Gastroesophageal sphincter (tissue), 4 donors: ENCODE results near the gene MEGF6. TPM values are rescaled to one million over a fixed set of nuclear protein-coding genes. Genes with fewer than 3 reads are reported as not detected.

ENCODE experiments used
- ATAC-seq: fragments of 150-250 bp; one replicate; pipeline ENCODE4 v1.9.1; 2016; ENCODE audit warnings: mild to moderate bottlenecking, moderate library complexity
- H3K27ac ChIP-seq, 4 donors: fragments of 200-600 bp; sonication (generic) in 3 of 4; 1 replicate in 3 of 4; 2 replicates in 1 of 4; pipeline ENCODE4 v1.5.1; 2016 to 2019
- H3K27me3 ChIP-seq: fragments of 200-600 bp; sonication (generic); one replicate; pipeline ENCODE4 v1.5.1; 2019
- H3K36me3 ChIP-seq, 2 donors: fragments of 200-600 bp; sonication (generic); one replicate each; pipeline ENCODE4 v1.5.1; 2019; ENCODE audit warnings: control low read depth in 1 of 2
- H3K4me1 ChIP-seq, 3 donors: fragments of 200-600 bp; sonication (generic); 1 replicate in 2 of 3; 2 replicates in 1 of 3; pipeline ENCODE4 v1.5.1; 2016 to 2019; ENCODE audit warnings: control low read depth in 2 of 3
- H3K4me3 ChIP-seq, 2 donors: fragments of 200-600 bp; sonication (generic); one replicate each; pipeline ENCODE4 v1.5.1; 2019; ENCODE audit warnings: mild to moderate bottlenecking in 1 of 2, moderate library complexity in 1 of 2
- H3K9me3 ChIP-seq, 3 donors: fragments of 200-600 bp; sonication (generic); one replicate each; pipeline ENCODE4 v1.5.1; 2017 to 2019; ENCODE audit warnings: control low read depth in 2 of 3
- CTCF ChIP-seq, 4 experiments: fragments of 200-600 bp in 2 of 4; fragments of 450-650 bp in 2 of 4; sonication (generic) in 1 of 4; IDR thresholded peaks; one replicate each; pipeline ENCODE4 v1.5.1; 2017 to 2019; ENCODE audit warnings: antibody characterized with exemption in 4 of 4, mild to moderate bottlenecking in 2 of 4, moderate library complexity in 2 of 4
- EP300 ChIP-seq: sonication (generic); formaldehyde crosslinking; IDR thresholded peaks from one replicate; pipeline ENCODE4 v1.6.1; 2017; ENCODE audit warnings: antibody characterized with exemption, mild to moderate bottlenecking
- POLR2A ChIP-seq, 2 donors: fragments of 450-650 bp; IDR thresholded peaks; one replicate each; pipeline ENCODE4 v1.6.1; 2017; ENCODE audit warnings: antibody characterized with exemption in 2 of 2, mild to moderate bottlenecking in 2 of 2, moderate library complexity in 1 of 2
- POLR2AphosphoS5 ChIP-seq: sonication (generic); formaldehyde crosslinking; IDR thresholded peaks from one replicate; pipeline ENCODE4 v1.6.1; 2017; ENCODE audit warnings: antibody characterized with exemption
- WGBS, 2 donors: methylation state at CpG; one replicate each; pipeline ENCODE4 v1.1.5; 2018; ENCODE audit warnings: low coverage in 1 of 2; 5-methylcytosine and 5-hydroxymethylcytosine counted together
- total RNA-seq, 4 donors: library from RNA; depleted of rRNA; stranded (reverse); fragments of >200 nt; gene quantifications; one replicate each; pipeline ENCODE4 v1.1.0, GENCODE V29; 2016

Gene MEGF6
- total RNA-seq, 4 donors from 2014 or later, result 4.7 to 15.5 (median 10.8) TPM

GRCh38 chr1:3581296-3582036 lies 29.8 kb downstream of the MEGF6 start:
- Histone ChIP-seq H3K27me3 (peaks cover 38% of the 10 kb centered on the region), H3K4me1 (no peaks in the 10 kb centered on the region), H3K27ac (no peak overlapping the region), H3K36me3 (no peaks in the 10 kb centered on the region), H3K9me3 (no peaks in the 10 kb centered on the region), H3K4me3 (no peak overlapping the region)
- WGBS, 2 donors, result 41 to 60% methylated on average over 4 to 6 of the region's 16 CpGs
- TF ChIP-seq CTCF (IDR thresholded peaks at IDR 0.05) (no peak), EP300 (no peak), POLR2A (IDR thresholded peaks at IDR 0.05) (no peak), POLR2AphosphoS5 (no peak)
- ATAC-seq, result peak; percentile 12

- TF ChIP-seq POLR2AphosphoS5 (no peak), CTCF (IDR thresholded peaks at IDR 0.05) (no peak), EP300 (no peak), POLR2A (IDR thresholded peaks at IDR 0.05) (no peak)
- WGBS, 2 donors, result no CpG with 5 or more reads among the region's 9 CpGs
- ATAC-seq, result no peak
Observed at GRCh38 chr1:3580231-3580630, 31.1 kb downstream of the MEGF6 start.

GRCh38 chr1:3579626-3580025 lies 31.7 kb downstream of the MEGF6 start:
- Histone ChIP-seq H3K36me3 (no peaks in the 10 kb centered on the region), H3K9me3 (no peaks in the 10 kb centered on the region), H3K4me1 (no peaks in the 10 kb centered on the region), H3K27me3 (peaks cover 38% of the 10 kb centered on the region), H3K27ac (no peak overlapping the region), H3K4me3 (no peak overlapping the region)
- no peak for ATAC-seq
- no CpG with 5 or more reads among the region's 16 CpGs for WGBS, 2 donors
- no peak for TF ChIP-seq POLR2AphosphoS5
- no peak for TF ChIP-seq POLR2A (IDR thresholded peaks at IDR 0.05)
- TF ChIP-seq CTCF (IDR thresholded peaks at IDR 0.05), result no peak
- no peak for TF ChIP-seq EP300

More at GRCh38 chr1:3580231-3580630, 31.1 kb downstream of the MEGF6 start:
- no peaks in the 10 kb centered on the region for H3K36me3 ChIP-seq
- no peaks in the 10 kb centered on the region for H3K9me3 ChIP-seq
- no peaks in the 10 kb centered on the region for H3K4me1 ChIP-seq
- no peak overlapping the region for H3K27ac ChIP-seq
- H3K27me3 ChIP-seq, result peaks cover 38% of the 10 kb centered on the region
- no peak overlapping the region for H3K4me3 ChIP-seq

- H3K27me3 ChIP-seq, result peaks cover 38% of the 10 kb centered on the region
- no peaks in the 10 kb centered on the region for H3K9me3 ChIP-seq
- WGBS, 2 donors, result 80 to 93% methylated on average over 1 to 9 of the region's 19 CpGs
- no peak overlapping the region for H3K27ac ChIP-seq
- ATAC-seq, result no peak
- TF ChIP-seq POLR2A (IDR thresholded peaks at IDR 0.05), result no peak
- TF ChIP-seq CTCF (IDR thresholded peaks at IDR 0.05), result no peak
- no peak for TF ChIP-seq EP300
- no peak for TF ChIP-seq POLR2AphosphoS5
- no peaks in the 10 kb centered on the region for H3K36me3 ChIP-seq
- no peaks in the 10 kb centered on the region for H3K4me1 ChIP-seq
- no peak overlapping the region for H3K4me3 ChIP-seq
Observed at GRCh38 chr1:3578906-3579305, 32.4 kb downstream of the MEGF6 start.

- H3K36me3 ChIP-seq, result no peaks in the 10 kb centered on the region
- peaks cover 0 to 2% (median 0%) of the 10 kb centered on the region in 3 donors for H3K4me1 ChIP-seq
- TF ChIP-seq POLR2AphosphoS5 (no peak), CTCF (IDR thresholded peaks at IDR 0.05) (no peak), EP300 (no peak), POLR2A (IDR thresholded peaks at IDR 0.05) (no peak)
- no CpG with 5 or more reads among the region's 8 CpGs for WGBS, 2 donors
- ATAC-seq, result no peak
- H3K9me3 ChIP-seq, result no peaks in the 10 kb centered on the region
- no peak overlapping the region for H3K27ac ChIP-seq
- no peak overlapping the region for H3K4me3 ChIP-seq
- H3K27me3 ChIP-seq, result peaks cover 38% of the 10 kb centered on the region
Observed at GRCh38 chr1:3578433-3578805, 32.9 kb downstream of the MEGF6 start.
